A549 (cell line): ENCODE data around the gene ACER2. TPM values are rescaled to one million over a fixed set of nuclear protein-coding genes. Genes with fewer than 3 reads are reported as not detected.
"Not testable (repeated sequence)": the region's sequence is repeated elsewhere in the genome, so short reads cannot be mapped to it uniquely, and the experiment has no call there.

Experiments
- ATAC-seq, 2 experiments: fragments of 200-7000 bp in 1 of 2; fragments of >200 bp in 1 of 2; cut with Nextera tagmentation in 1 of 2; cut with Tn5 transposase in 1 of 2; 3 replicates each; pipeline versions ENCODE4 v1.8.0 to v1.9.1; 2018 to 2020; ENCODE audit warnings: mild to moderate bottlenecking in 1 of 2, moderate library complexity in 1 of 2
- CTCF ChIA-PET: fragments of 300-600 bp; sonication (Branson Sonifier 250); formaldehyde crosslinking; extraction: SDS; loops from one replicate; lab custom pipeline; 2021; ENCODE audit warnings: antibody characterized with exemption, inconsistent platforms; lab: Yijun Ruan, JAX
- POLR2A ChIA-PET: fragments of 350-600 bp; formaldehyde crosslinking; extraction: SDS; loops from one replicate; lab custom pipeline; 2021; ENCODE audit warnings: antibody characterized with exemption, inconsistent platforms; lab: Yijun Ruan, JAX
- DNase-seq, 2 experiments: peaks; one replicate each; pipeline versions ENCODE4 v3.0.0 to v3.0.0-alpha.2; 2011 to 2016; ENCODE audit warnings: low read depth in 1 of 2, low spot score in 1 of 2
- FAIRE-seq: peaks from 2 replicates; lab custom pipeline; 2011; peaks lifted over from hg19 to GRCh38; lab: Jason Lieb, UNC
- H3K27ac ChIP-seq, 2 experiments: fragments of >200 bp; sonication (Bioruptor Twin); formaldehyde crosslinking; 3 replicates each; pipeline ENCODE4 v1.5.1; 2016 to 2017
- H3K4me1 ChIP-seq: fragments of >200 bp; sonication (Bioruptor Twin); formaldehyde crosslinking; 3 replicates; pipeline ENCODE4 v1.6.1; 2016
- H3K4me2 ChIP-seq: fragments of >200 bp; sonication (Bioruptor Twin); formaldehyde crosslinking; 3 replicates; pipeline ENCODE4 v1.6.1; 2016
- H3K4me3 ChIP-seq: fragments of >200 bp; sonication (Bioruptor Twin); formaldehyde crosslinking; 3 replicates; pipeline ENCODE4 v1.5.1; 2016
- H3K9me3 ChIP-seq: fragments of >200 bp; sonication (Bioruptor Twin); formaldehyde crosslinking; 3 replicates; pipeline ENCODE4 v1.6.1; 2016
- BHLHE40 ChIP-seq: IDR thresholded peaks from 2 replicates; pipeline ENCODE4 v1.6.1; 2012; ENCODE audit warnings: low read depth, low read length, inconsistent platforms
- CBX2 ChIP-seq: fragments of 200-600 bp; sonication (generic); IDR thresholded peaks from 2 replicates; pipeline ENCODE4 v1.6.1; 2016; ENCODE audit warnings: low read depth, mild to moderate bottlenecking, borderline replicate concordance
- CEBPB ChIP-seq, 2 experiments: fragments of >200 bp in 1 of 2; sonication (Bioruptor Twin) in 1 of 2; formaldehyde crosslinking in 1 of 2; IDR thresholded peaks; 2 replicates each; pipeline ENCODE4 v1.6.1; 2012 to 2016
- CHD2 ChIP-seq: fragments of 150-350 bp; IDR thresholded peaks from 2 replicates; pipeline ENCODE4 v1.6.1; 2014; ENCODE audit warnings: low read length; ENCODE audit not compliant: partially characterized antibody
- CHD4 ChIP-seq: fragments of 200-600 bp; sonication (generic); IDR thresholded peaks from 2 replicates; pipeline ENCODE4 v1.6.1; 2016; ENCODE audit warnings: antibody characterized with exemption, mild to moderate bottlenecking, borderline replicate concordance
- CTCF ChIP-seq: fragments of >200 bp; sonication (Bioruptor Twin); formaldehyde crosslinking; IDR thresholded peaks from 3 replicates; pipeline ENCODE4 v1.5.1; 2016
- EP300 ChIP-seq, 2 experiments: fragments of >200 bp; sonication (Bioruptor Twin); formaldehyde crosslinking; IDR thresholded peaks; 2 replicates in 1 of 2; 3 replicates in 1 of 2; pipeline ENCODE4 v1.6.1; 2016 to 2017
- ESRRA ChIP-seq: fragments of 150-350 bp; IDR thresholded peaks from 2 replicates; pipeline ENCODE4 v1.6.1; 2014; ENCODE audit warnings: mild to moderate bottlenecking, low read length, borderline replicate concordance
- FOSL2 ChIP-seq, 2 experiments: fragments of 450-650 bp in 1 of 2; fragments of >200 bp in 1 of 2; sonication (Bioruptor Twin) in 1 of 2; formaldehyde crosslinking; IDR thresholded peaks; 2 replicates each; pipeline versions ENCODE4 v1.5.0 to v1.6.1; 2016 to 2020; ENCODE audit warnings: mild to moderate bottlenecking in 1 of 2, moderate library complexity in 1 of 2
- GATA3 ChIP-seq: IDR thresholded peaks from 2 replicates; pipeline ENCODE4 v1.6.1; 2012; ENCODE audit warnings: borderline replicate concordance
- HEYL ChIP-seq: fragments of 250-450 bp; sonication (Bioruptor Pico); IDR thresholded peaks from 2 replicates; pipeline ENCODE4 v1.8.0; 2021; ENCODE audit warnings: mild to moderate bottlenecking, moderate library complexity
- HMGXB4 ChIP-seq: fragments of 250-450 bp; sonication (Bioruptor Pico); IDR thresholded peaks from 2 replicates; pipeline ENCODE4 v1.5.0; 2021; ENCODE audit warnings: mild to moderate bottlenecking, moderate library complexity, borderline replicate concordance
- JUNB ChIP-seq: fragments of >200 bp; sonication (Bioruptor Twin); formaldehyde crosslinking; IDR thresholded peaks from 2 replicates; pipeline ENCODE4 v1.6.1; 2016
- MAFK ChIP-seq: fragments of 450-650 bp; IDR thresholded peaks from 2 replicates; pipeline ENCODE4 v1.6.1; 2014; ENCODE audit not compliant: partially characterized antibody
- MAZ ChIP-seq: fragments of 150-350 bp; IDR thresholded peaks from 2 replicates; pipeline ENCODE4 v1.6.1; 2014; ENCODE audit warnings: antibody characterized with exemption, low read depth, low read length, borderline replicate concordance
- NPAS2 ChIP-seq: fragments of 250-450 bp; sonication (Bioruptor Pico); IDR thresholded peaks from 2 replicates; pipeline ENCODE4 v1.8.0; 2022; ENCODE audit warnings: mild to moderate bottlenecking, moderate library complexity, borderline replicate concordance
- POLR2A ChIP-seq: IDR thresholded peaks from 2 replicates; pipeline ENCODE4 v1.6.1; 2012; ENCODE audit warnings: mild to moderate bottlenecking, low read length
- RARB ChIP-seq: fragments of 250-450 bp; sonication (Bioruptor Pico); IDR thresholded peaks from 2 replicates; pipeline ENCODE4 v1.8.0; 2021; ENCODE audit warnings: mild to moderate bottlenecking, moderate library complexity
- RCOR1 ChIP-seq: fragments of 150-350 bp; IDR thresholded peaks from 2 replicates; pipeline ENCODE4 v1.6.1; 2014; ENCODE audit warnings: antibody characterized with exemption, low read length, low read depth
- RNF2 ChIP-seq: fragments of 200-600 bp; sonication (generic); IDR thresholded peaks from 2 replicates; pipeline ENCODE4 v1.6.1; 2016; ENCODE audit warnings: low read depth, mild to moderate bottlenecking, antibody characterized with exemption, moderate library complexity, borderline replicate concordance
- TFCP2L1 ChIP-seq: fragments of 250-450 bp; sonication (Bioruptor Pico); IDR thresholded peaks from 2 replicates; pipeline ENCODE4 v1.5.0; 2021; ENCODE audit warnings: mild to moderate bottlenecking
- USF2 ChIP-seq: fragments of 450-650 bp; IDR thresholded peaks from 2 replicates; pipeline ENCODE4 v1.6.1; 2014; ENCODE audit warnings: antibody characterized with exemption
- WGBS: methylation state at CpG from one replicate; pipeline ENCODE4 v1.1.6; 2017; ENCODE audit errors: missing lambda C conversion rate; 5-methylcytosine and 5-hydroxymethylcytosine counted together
- polyA plus RNA-seq, 4 experiments: library from polyadenylated mRNA; depleted of rRNA in 3 of 4; stranded (reverse); fragments of >200 nt; fragmentation: RNase III in 1 of 4; extraction: RNeasy Plus Mini Kit Qiagen cat#74134 plus additional on column Dnase treatment in 1 of 4; gene quantifications; 2 replicates in 3 of 4; 3 replicates in 1 of 4; pipeline ENCODE4 v1.2.3, GENCODE V29; 2011 to 2017

The ACER2 gene
- polyA plus RNA-seq, 2 of the 4 experiments (the other 2 are of a cell fraction): 1.1 to 3.7 TPM

- Histone ChIP-seq H3K4me2 (no peak overlapping the region), H3K9me3 (no peaks in the 10 kb centered on the region), H3K4me3 (no peak overlapping the region), H3K4me1 (no peaks in the 10 kb centered on the region; the same call in 2 of the 3 replicates), H3K27ac (no peak overlapping the region)
- WGBS: 82% methylated on average over 6 of the region's 6 CpGs
- ATAC-seq: no peak
- FAIRE-seq: no peak
- DNase-seq: no peak
- ChIA-PET CTCF (interaction anchor here (1.3 kb wide), 1 partner anchor 15 kb away, joined by 4 read pairs; no protein-coding TSS in a partner anchor), POLR2A (no interaction called here)
- no peak for TF ChIP-seq CHD2
- no peak for TF ChIP-seq GATA3
- no peak for TF ChIP-seq JUNB
- TF ChIP-seq TFCP2L1 (CRISPR knock-in tag): no peak
- no peak for TF ChIP-seq MAFK
- TF ChIP-seq CTCF: no peak
- no peak for TF ChIP-seq USF2
- TF ChIP-seq FOSL2 (IDR thresholded peaks at IDR 0.05): no peak
- TF ChIP-seq FOSL2 (CRISPR knock-in tag; IDR thresholded peaks at IDR 0.05): no peak
Measured at GRCh38 chr9:19385786-19386501, 22.9 kb upstream of the ACER2 start.

GRCh38 chr9:19386502-19387044 is 22.2 kb upstream of the ACER2 start:
- DNase-seq (no peak), ATAC-seq (no peak), FAIRE-seq (no peak)
- Histone ChIP-seq H3K4me2 (no peak overlapping the region), H3K4me3 (no peak overlapping the region), H3K9me3 (no peaks in the 10 kb centered on the region), H3K4me1 (no peaks in the 10 kb centered on the region; the same call in 2 of the 3 replicates), H3K27ac (no peak overlapping the region)
- 52% methylated on average over 2 of the region's 2 CpGs for WGBS
- CTCF ChIA-PET: no interaction called here
- TF ChIP-seq CHD4 (no peak), CBX2 (no peak), MAFK (peak; percentile 36)
- POLR2A ChIA-PET: no interaction called here

- WGBS: 63% methylated on average over 2 of the region's 2 CpGs
- ChIA-PET POLR2A (no interaction called here), CTCF (no interaction called here)
- DNase-seq: no peak
- no peak for ATAC-seq
- FAIRE-seq: no peak
- Histone ChIP-seq H3K4me2 (no peak overlapping the region), H3K9me3 (no peaks in the 10 kb centered on the region), H3K4me1 (no peaks in the 10 kb centered on the region), H3K27ac (no peak overlapping the region), H3K4me3 (no peak overlapping the region)
- TF ChIP-seq MAZ (no peak), POLR2A (no peak), RARB (CRISPR knock-in tag) (no peak), TFCP2L1 (CRISPR knock-in tag) (no peak), RNF2 (no peak), RCOR1 (no peak), NPAS2 (no peak), CEBPB (IDR thresholded peaks at IDR 0.05) (no peak), HEYL (CRISPR knock-in tag) (no peak), HMGXB4 (CRISPR knock-in tag) (no peak), EP300 (IDR thresholded peaks at IDR 0.05) (no peak), BHLHE40 (no peak), ESRRA (no peak), CBX2 (no peak)
Measured at GRCh38 chr9:19387317-19387716, 21.5 kb upstream of the ACER2 start.

GRCh38 chr9:19389539-19389938 is 19.3 kb upstream of the ACER2 start:
- H3K4me3 ChIP-seq, H3K9me3 ChIP-seq, CTCF ChIA-PET, ATAC-seq, H3K27ac ChIP-seq, FAIRE-seq, POLR2A ChIA-PET, H3K4me2 ChIP-seq, DNase-seq, H3K4me1 ChIP-seq: not testable (repeated sequence)
- 67% methylated on average over 4 of the region's 4 CpGs for WGBS
